ENCODE results near the gene SUV39H2. TPM values are rescaled to one million over a fixed set of nuclear protein-coding genes. Genes with fewer than 3 reads are reported as not detected.
"Not testable (repeated sequence)": the region's sequence is repeated elsewhere in the genome, so short reads cannot be mapped to it uniquely, and the experiment has no call there.

SUV39H2 gene
- total RNA-seq, 1 donor from 2014 or later: 5.9 TPM

GRCh38 chr10:14875941-14876340, 2.7 kb upstream of the SUV39H2 start:
- DNase-seq (ENCODE audit: low spot score): no peak

- no peak for DNase-seq (ENCODE audit: low spot score)
Measured at GRCh38 chr10:14876764-14877163, 1.9 kb upstream of the SUV39H2 start.

DNA sequence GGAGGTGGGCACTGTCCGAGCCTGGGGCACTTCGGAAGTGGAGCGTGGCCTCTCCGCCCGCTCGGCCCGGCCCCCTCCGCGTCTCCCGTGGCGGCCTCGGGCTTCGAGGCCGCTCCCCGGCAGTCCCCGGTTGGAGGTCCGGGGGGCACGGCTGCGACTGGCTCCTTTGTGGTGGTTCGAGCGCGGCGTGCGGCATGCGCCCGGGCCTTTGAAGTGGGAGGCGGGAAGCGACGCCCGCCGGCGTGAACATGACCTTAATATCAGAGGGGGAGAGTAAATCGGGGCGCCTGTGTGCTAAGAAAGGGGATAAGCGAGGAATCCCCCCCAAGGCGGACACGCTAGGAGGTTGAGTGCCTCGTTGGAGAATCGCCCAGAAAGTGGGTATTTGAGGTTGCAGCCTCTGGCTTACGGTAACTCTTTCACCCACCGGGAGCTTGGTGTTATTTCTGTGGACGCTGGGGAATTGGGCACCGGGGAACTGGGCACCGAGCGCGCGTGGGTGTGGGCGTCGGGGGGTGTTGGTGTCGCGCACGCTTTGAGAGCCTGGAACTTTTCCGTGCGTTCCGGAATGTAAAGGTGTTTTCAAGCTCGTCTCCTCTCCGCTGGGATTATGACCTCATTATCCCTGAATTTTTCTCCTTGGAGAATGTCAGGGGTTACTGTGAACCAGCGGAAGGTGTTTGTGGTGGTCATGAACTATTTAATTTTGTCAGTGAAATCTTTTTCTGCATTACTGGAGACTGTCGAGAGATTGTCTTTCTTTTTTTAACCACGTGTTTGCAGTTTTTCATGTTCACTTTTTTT, 660 bp downstream of the SUV39H2 start:
- no peak for DNase-seq (ENCODE audit: low spot score)

DNA sequence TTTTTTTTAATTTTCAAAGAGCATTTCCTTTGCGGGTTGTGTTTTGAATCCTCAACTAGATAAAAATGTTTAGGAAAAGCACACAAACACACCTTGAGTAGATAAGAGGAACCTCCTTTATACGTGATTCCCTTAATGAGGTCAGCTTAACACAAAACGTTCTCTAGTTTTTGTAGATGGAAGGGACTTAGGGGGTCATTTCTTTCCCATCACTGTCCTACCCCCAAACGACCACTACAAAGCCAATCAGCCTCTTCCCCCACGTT, 1.2 kb downstream of the SUV39H2 start:
- no peak for DNase-seq (ENCODE audit: low spot score)

GRCh38 chr10:14880229-14880628, 1.6 kb downstream of the SUV39H2 start:
- DNase-seq (ENCODE audit: low spot score): no peak

- no peak for DNase-seq (ENCODE audit: low spot score)
Measured at GRCh38 chr10:14884082-14884481, 5.4 kb downstream of the SUV39H2 start.

GRCh38 chr10:14889318-14889717, 10.7 kb downstream of the SUV39H2 start:
- no peak for DNase-seq (ENCODE audit: low spot score)

DNA sequence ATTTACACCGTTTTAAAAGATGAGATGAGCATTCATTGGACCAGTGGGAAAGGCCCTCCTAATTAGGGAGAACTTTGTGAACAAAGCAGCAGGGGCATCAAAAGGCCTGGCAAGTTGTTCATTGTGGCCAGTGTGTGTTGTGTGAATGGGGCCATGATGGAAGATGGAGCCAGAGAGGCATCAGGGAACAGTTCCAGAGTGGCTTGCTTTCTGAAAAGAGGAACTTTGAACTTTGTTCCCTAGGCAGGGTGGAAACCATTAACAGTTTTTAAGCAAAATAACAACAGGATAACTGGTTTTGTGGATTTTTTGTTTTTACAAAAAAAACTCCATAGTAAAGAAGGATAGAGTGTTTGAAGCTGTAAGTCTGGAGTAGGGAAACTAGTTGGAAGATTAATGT, 12.5 kb downstream of the SUV39H2 start:
- no peak for DNase-seq (ENCODE audit: low spot score)

GRCh38 chr10:14904316-14904732, 25.7 kb downstream of the SUV39H2 start:
- no peak for DNase-seq (ENCODE audit: low spot score)

GRCh38 chr10:14904864-14905263, 26.2 kb downstream of the SUV39H2 start:
- DNase-seq (ENCODE audit: low spot score): no peak

DNA sequence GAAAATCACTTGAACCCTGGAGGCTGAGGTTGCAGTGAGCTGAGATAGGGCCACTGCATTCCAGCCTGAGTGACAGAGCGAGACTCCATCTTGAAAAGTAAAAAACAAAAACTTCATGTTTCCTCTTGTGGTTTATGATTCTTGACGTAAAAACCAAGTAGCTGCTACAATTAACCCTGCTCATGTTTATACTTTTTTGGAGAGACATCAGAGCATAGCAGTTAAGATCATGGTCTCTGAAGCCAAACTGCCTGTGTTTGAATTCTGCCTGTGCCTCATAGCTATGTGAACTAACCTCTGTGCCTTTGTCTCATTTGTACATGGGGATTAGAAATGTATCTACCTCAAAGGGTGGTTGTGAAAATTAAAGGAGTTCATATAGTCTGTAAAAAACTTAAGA, 27.2 kb downstream of the SUV39H2 start:
- no peak for DNase-seq (ENCODE audit: low spot score)

- DNase-seq (ENCODE audit: low spot score): no peak
Measured at GRCh38 chr10:14906765-14907164, 28.1 kb downstream of the SUV39H2 start.

DNA sequence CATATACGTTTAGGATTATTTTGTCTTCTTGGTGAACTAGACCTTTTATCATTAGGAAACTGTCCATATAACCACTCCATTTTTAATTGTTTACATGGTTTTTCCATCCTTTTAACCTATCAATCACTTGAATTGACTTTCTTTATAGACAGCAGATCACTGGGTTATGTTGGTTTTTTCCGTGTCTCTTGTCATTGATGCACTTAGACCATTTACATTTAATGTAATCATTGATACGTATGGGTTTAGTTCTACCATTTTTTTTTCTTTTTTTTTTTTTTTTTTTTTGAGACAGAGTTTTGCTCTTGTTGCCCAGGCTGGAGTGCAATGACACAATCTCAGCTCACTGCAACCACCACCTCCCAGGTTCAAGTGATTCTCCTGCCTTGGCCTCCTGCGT, 28.9 kb downstream of the SUV39H2 start:
- DNase-seq (ENCODE audit: low spot score): not testable (repeated sequence)

- no peak for DNase-seq (ENCODE audit: low spot score)
Measured at GRCh38 chr10:14909101-14909500, 30.4 kb downstream of the SUV39H2 start.

GRCh38 chr10:14910953-14911352, 32.3 kb downstream of the SUV39H2 start:
- DNase-seq (ENCODE audit: low spot score): no peak

DNA sequence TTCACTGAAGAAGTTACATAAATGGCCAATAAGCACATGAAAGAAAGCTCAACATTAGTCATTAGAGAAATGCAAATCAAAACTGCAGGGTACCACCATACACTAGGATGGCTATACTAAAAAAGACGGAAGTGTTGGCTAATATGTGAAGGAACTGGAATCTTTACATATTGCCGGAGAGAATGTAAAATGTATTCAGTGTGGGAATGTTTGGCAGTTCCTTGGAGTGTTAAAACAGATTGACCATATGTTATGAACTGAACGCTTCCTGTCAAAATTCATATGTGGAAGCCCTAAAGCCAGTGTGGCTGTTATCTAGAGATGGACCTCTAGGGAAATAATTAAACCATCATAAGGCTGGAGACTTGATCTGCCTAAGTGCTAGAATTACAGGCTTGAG, 33.1 kb downstream of the SUV39H2 start:
- no peak for DNase-seq (ENCODE audit: low spot score)

- no peak for DNase-seq (ENCODE audit: low spot score)
Measured at GRCh38 chr10:14916600-14916999, 37.9 kb downstream of the SUV39H2 start.

GRCh38 chr10:14917827-14918226, 39.2 kb downstream of the SUV39H2 start:
- DNase-seq (ENCODE audit: low spot score): no peak

- DNase-seq (ENCODE audit: low spot score): no peak
Measured at GRCh38 chr10:14918964-14919363, 40.3 kb downstream of the SUV39H2 start.

- no peak for DNase-seq (ENCODE audit: low spot score)
Measured at GRCh38 chr10:14924013-14924412, 45.3 kb downstream of the SUV39H2 start.

DNA sequence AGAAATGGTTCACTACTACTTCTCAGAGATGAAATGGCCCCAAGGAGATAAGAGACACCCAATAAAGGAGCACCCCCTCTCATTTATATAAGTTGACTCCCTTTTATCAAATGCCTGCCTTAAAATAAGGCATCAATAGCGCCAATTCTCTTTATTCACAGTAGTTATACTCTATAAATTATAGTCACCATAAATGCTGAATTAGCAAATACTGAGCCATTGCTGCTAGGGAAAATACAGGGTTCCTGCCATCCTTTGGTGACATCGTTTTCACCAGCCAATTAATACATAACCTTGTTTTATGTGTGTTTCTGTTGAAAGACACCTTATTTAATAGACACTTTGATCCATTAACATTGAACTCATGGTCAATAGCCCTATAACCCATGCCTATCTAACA, 46.6 kb downstream of the SUV39H2 start:
- DNase-seq (ENCODE audit: low spot score): no peak

DNA sequence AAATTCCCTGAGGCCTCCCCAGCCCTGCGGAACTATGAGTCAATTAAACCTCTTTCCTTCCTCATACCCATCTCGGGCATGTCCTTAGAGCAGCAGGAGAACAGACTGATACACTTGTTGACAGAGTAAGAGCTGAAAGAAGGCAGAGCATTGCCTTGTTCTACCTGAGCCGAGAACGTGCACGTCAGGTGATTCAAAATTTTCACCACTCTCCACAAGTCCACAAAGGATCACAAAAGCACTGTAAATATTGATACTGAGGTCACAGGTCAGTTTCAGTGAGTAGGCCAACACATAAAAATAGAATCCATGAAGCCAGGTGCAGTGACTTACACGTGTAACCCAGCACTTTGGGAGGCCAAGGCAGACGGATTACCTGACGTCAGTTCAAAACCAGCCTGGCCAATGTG, 47.4 kb downstream of the SUV39H2 start:
- no peak for DNase-seq (ENCODE audit: low spot score)

- no peak for DNase-seq (ENCODE audit: low spot score)
Measured at GRCh38 chr10:14926722-14927416, 48.2 kb downstream of the SUV39H2 start.

- no peak for DNase-seq (ENCODE audit: low spot score)
Measured at GRCh38 chr10:14930610-14931009, 51.9 kb downstream of the SUV39H2 start.

Measured in mucosa of gallbladder (tissue), 1 donor.